T-cell (primary cell): ENCODE data around the gene FGF11. TPM values are rescaled to one million over a fixed set of nuclear protein-coding genes. Genes with fewer than 3 reads are reported as not detected.

Experiments
- ATAC-seq, 4 experiments: fragments of 200-7000 bp in 3 of 4; fragments of 150-1000 bp in 1 of 4; cut with Tn5 transposase; replicated peaks in 1 of 4; 1 replicate in 3 of 4; 2 replicates in 1 of 4; pipeline ENCODE4 v1.10.0; 2021; ENCODE audit warnings: moderate library complexity in 3 of 4, mild to moderate bottlenecking in 2 of 4, moderate number of reproducible peaks in 1 of 4
- CTCF ChIA-PET, 2 donors: fragments of 300-600 bp; sonication (Branson Sonifier 250); formaldehyde crosslinking; loops; one replicate each; lab custom pipeline; 2022; ENCODE audit warnings: antibody characterized with exemption in 2 of 2; lab: Charles Lee
- POLR2A ChIA-PET, 2 donors: fragments of 300-600 bp; sonication (Branson Sonifier 250); formaldehyde crosslinking; loops; one replicate each; lab custom pipeline; 2022; ENCODE audit warnings: antibody characterized with exemption in 2 of 2; lab: Charles Lee
- DNase-seq, 35 experiments: peaks; one replicate each; pipeline versions ENCODE4 v3.0.0 to v3.0.0-alpha.2; 2013 to 2023
- H3K27ac ChIP-seq: one replicate; pipeline ENCODE4 v1.5.1; 2013; ENCODE audit warnings: low read length
- H3K27me3 ChIP-seq, 2 experiments: replicated peaks in 1 of 2; 1 replicate in 1 of 2; 2 replicates in 1 of 2; pipeline versions ENCODE4 v1.6.1 to v1.7.0; 2013; ENCODE audit warnings: low read length in 1 of 2, mixed read lengths in 1 of 2; ENCODE audit not compliant: control insufficient read depth in 2 of 2, insufficient read depth in 2 of 2; ENCODE audit errors: extremely low read depth in 1 of 2
- H3K36me3 ChIP-seq, 2 donors: 1 replicate in 1 of 2; 2 replicates in 1 of 2; pipeline versions ENCODE4 v1.6.1 to v1.7.0; 2013; ENCODE audit warnings: low read length in 1 of 2; ENCODE audit not compliant: control insufficient read depth in 2 of 2, insufficient read depth in 1 of 2; ENCODE audit errors: extremely low read depth in 1 of 2
- H3K4me1 ChIP-seq, 2 experiments: 1 replicate in 1 of 2; 2 replicates in 1 of 2; pipeline versions ENCODE4 v1.6.1 to v1.7.0; 2013; ENCODE audit warnings: low read length in 2 of 2, mixed read lengths in 1 of 2; ENCODE audit not compliant: insufficient read depth in 2 of 2, control insufficient read depth in 1 of 2; ENCODE audit errors: extremely low read depth in 1 of 2
- H3K4me3 ChIP-seq, 2 donors: 1 replicate in 1 of 2; 2 replicates in 1 of 2; pipeline versions ENCODE4 v1.5.1 to v1.7.0; 2013; ENCODE audit warnings: mild to moderate bottlenecking in 2 of 2, low read length in 1 of 2, moderate library complexity in 1 of 2; ENCODE audit not compliant: control insufficient read depth in 1 of 2; ENCODE audit errors: extremely low read depth in 1 of 2
- H3K9me3 ChIP-seq: 2 replicates; pipeline ENCODE4 v1.7.0; 2013
- H3K27ac Mint-ChIP-seq, 2 donors: one replicate each; pipeline ENCODE4 v1.8.0; 2020 to 2021; ENCODE audit warnings: mild to moderate bottlenecking in 2 of 2, mixed read lengths in 2 of 2
- H3K27me3 Mint-ChIP-seq, 2 donors: one replicate each; pipeline ENCODE4 v1.8.0; 2021 to 2022; ENCODE audit warnings: mixed read lengths in 2 of 2
- H3K36me3 Mint-ChIP-seq: one replicate; pipeline ENCODE4 v1.8.0; 2021; ENCODE audit warnings: mixed read lengths
- H3K4me1 Mint-ChIP-seq, 3 donors: one replicate each; pipeline ENCODE4 v1.8.0; 2020 to 2022; ENCODE audit warnings: mixed read lengths in 3 of 3, mild to moderate bottlenecking in 1 of 3
- H3K4me3 Mint-ChIP-seq, 3 donors: one replicate each; pipeline ENCODE4 v1.8.0; 2020 to 2022; ENCODE audit warnings: mild to moderate bottlenecking in 3 of 3, mixed read lengths in 3 of 3, moderate library complexity in 3 of 3
- H3K9me3 Mint-ChIP-seq, 3 donors: one replicate each; pipeline ENCODE4 v1.8.0; 2020 to 2022; ENCODE audit warnings: mixed read lengths in 3 of 3
- WGBS: methylation state at CpG from one replicate; pipeline ENCODE4 v1.1.5; 2013; ENCODE audit warnings: missing lambda C conversion rate; ENCODE audit not compliant: insufficient coverage; 5-methylcytosine and 5-hydroxymethylcytosine counted together
- total RNA-seq, 35 experiments: library from RNA in 6 of 35; stranded (reverse) in 6 of 35; fragments of 120-200 nt in 1 of 35; gene quantifications; one replicate each; pipeline versions ENCODE4 v1.2.1 to v1.2.4 and lab custom pipeline; 2013 to 2026

FGF11 gene
- total RNA-seq, 5 donors from 2014 or later (not counting 1 experiment from before 2014, with no cell fraction given) = 2.4 to 4.2 (median 3.3) TPM

- H3K9me3 ChIP-seq = no peaks in the 10 kb centered on the region
- ChIA-PET CTCF (no interaction called here), POLR2A (no interaction called here)
- no peak within 1 kb of the TSS for H3K27ac ChIP-seq
- Mint-ChIP-seq H3K9me3 (no peaks in the 10 kb centered on the region), H3K4me1 (peaks cover 12 to 25% (median 15%) of the 10 kb centered on the region in 3 donors), H3K4me3 (peak within 1 kb of the TSS; percentile 6 to 90 (median 39)), H3K36me3 (no peaks in the 10 kb centered on the region), H3K27me3 (peaks cover 0 to 1% of the 10 kb centered on the region in 2 donors), H3K27ac (peak within 1 kb of the TSS; percentile 72 to 74)
- no peaks in the 10 kb centered on the region for H3K36me3 ChIP-seq
- ATAC-seq (no peak), DNase-seq (no peak)
- 8% methylated on average over 2 of the region's 12 CpGs for WGBS
- peaks cover 2 to 32% of the 10 kb centered on the region in 2 experiments for H3K4me1 ChIP-seq
- peaks cover 0 to 10% of the 10 kb centered on the region in 2 experiments for H3K27me3 ChIP-seq
- H3K4me3 ChIP-seq = no peak within 1 kb of the TSS
Measured at GRCh38 chr17:7407485-7408251, 31.6 kb upstream of the FGF11 start, which contains the start of gene NLGN2. Gene NLGN2, plus strand, starts transcription at chr17:7407845. Its CDS starts 411 bp downstream, at chr17:7408256.

- H3K4me1 Mint-ChIP-seq = peaks cover 6 to 18% (median 9%) of the 10 kb centered on the region in 3 donors
- peaks cover 0 to 1% of the 10 kb centered on the region in 2 donors for H3K27me3 Mint-ChIP-seq
- H3K36me3 Mint-ChIP-seq = no peaks in the 10 kb centered on the region
- WGBS = 61% methylated on average over 57 of the region's 58 CpGs
- peak in 24 of 35 experiments; percentile 10 to 61 (median 38) for DNase-seq
- peaks cover 0 to 27% of the 10 kb centered on the region in 2 experiments for H3K4me1 ChIP-seq
- ATAC-seq = peak in 1 of 4 experiments; percentile 2
- no peak overlapping the region for H3K27ac Mint-ChIP-seq
- H3K9me3 ChIP-seq = no peaks in the 10 kb centered on the region
- no peaks in the 10 kb centered on the region for H3K36me3 ChIP-seq
- H3K9me3 Mint-ChIP-seq = no peaks in the 10 kb centered on the region
- H3K4me3 Mint-ChIP-seq = no peak overlapping the region
- ChIA-PET CTCF (no interaction called here), POLR2A (no interaction called here)
- peaks cover 0 to 10% of the 10 kb centered on the region in 2 experiments for H3K27me3 ChIP-seq
- H3K27ac ChIP-seq = no peak overlapping the region
- H3K4me3 ChIP-seq = no peak overlapping the region
Measured at GRCh38 chr17:7408252-7408727, 31.0 kb upstream of the FGF11 start.

- H3K9me3 ChIP-seq = no peaks in the 10 kb centered on the region
- ATAC-seq = no peak
- Mint-ChIP-seq H3K36me3 (no peaks in the 10 kb centered on the region), H3K9me3 (no peaks in the 10 kb centered on the region), H3K27me3 (peaks cover 0 to 1% of the 10 kb centered on the region in 2 donors), H3K4me3 (peak overlapping the region in 2 of 3 donors; percentile 1 to 50), H3K27ac (no peak overlapping the region), H3K4me1 (peaks cover 5 to 17% (median 8%) of the 10 kb centered on the region in 3 donors)
- peaks cover 0 to 13% of the 10 kb centered on the region in 2 experiments for H3K27me3 ChIP-seq
- WGBS = 63% methylated on average over 3 of the region's 6 CpGs
- POLR2A ChIA-PET = no interaction called here
- no peaks in the 10 kb centered on the region for H3K36me3 ChIP-seq
- no peak for DNase-seq
- no peak overlapping the region for H3K4me3 ChIP-seq
- CTCF ChIA-PET = no interaction called here
- H3K4me1 ChIP-seq = peaks cover 0 to 21% of the 10 kb centered on the region in 2 experiments
- H3K27ac ChIP-seq = no peak overlapping the region
Measured at GRCh38 chr17:7408863-7409262, 30.4 kb upstream of the FGF11 start.

- Mint-ChIP-seq H3K4me3 (peak overlapping the region in 1 of 3 donors; percentile 1), H3K27ac (no peak overlapping the region), H3K27me3 (peaks cover 0 to 1% of the 10 kb centered on the region in 2 donors)
Measured at GRCh38 chr17:7409716-7410115, 29.6 kb upstream of the FGF11 start.

GRCh38 chr17:7410634-7411426, 28.5 kb upstream of the FGF11 start:
- H3K36me3 Mint-ChIP-seq = no peaks in the 10 kb centered on the region

More at GRCh38 chr17:7409716-7410115, 29.6 kb upstream of the FGF11 start:
- Histone ChIP-seq H3K4me3 (no peak overlapping the region), H3K9me3 (no peaks in the 10 kb centered on the region), H3K27me3 (peaks cover 0 to 13% of the 10 kb centered on the region in 2 experiments), H3K4me1 (peaks cover 0 to 16% of the 10 kb centered on the region in 2 experiments), H3K36me3 (no peaks in the 10 kb centered on the region), H3K27ac (no peak overlapping the region)
- no peak for DNase-seq
- ChIA-PET CTCF (no interaction called here), POLR2A (no interaction called here)
- 90% methylated on average over 6 of the region's 6 CpGs for WGBS
- Mint-ChIP-seq H3K4me1 (peaks cover 5 to 14% (median 8%) of the 10 kb centered on the region in 3 donors), H3K36me3 (no peaks in the 10 kb centered on the region), H3K9me3 (no peaks in the 10 kb centered on the region)
- ATAC-seq = no peak

GRCh38 chr17:7411427-7411750, 27.9 kb upstream of the FGF11 start:
- 86% methylated on average over 8 of the region's 8 CpGs for WGBS
- CTCF ChIA-PET = no interaction called here
- Histone ChIP-seq H3K36me3 (no peaks in the 10 kb centered on the region), H3K4me3 (no peak overlapping the region), H3K27me3 (peaks cover 0 to 4% of the 10 kb centered on the region in 2 experiments), H3K9me3 (no peaks in the 10 kb centered on the region), H3K4me1 (peaks cover 0 to 6% of the 10 kb centered on the region in 2 experiments), H3K27ac (no peak overlapping the region)
- H3K36me3 Mint-ChIP-seq = no peaks in the 10 kb centered on the region
- peaks cover 0 to 9% (median 3%) of the 10 kb centered on the region in 3 donors for H3K4me1 Mint-ChIP-seq
- H3K27ac Mint-ChIP-seq = no peak overlapping the region
- H3K9me3 Mint-ChIP-seq = no peaks in the 10 kb centered on the region
- no peak overlapping the region for H3K4me3 Mint-ChIP-seq
- DNase-seq = no peak
- ATAC-seq = no peak
- POLR2A ChIA-PET = no interaction called here
- H3K27me3 Mint-ChIP-seq = no peaks in the 10 kb centered on the region

More at GRCh38 chr17:7410634-7411426, 28.5 kb upstream of the FGF11 start:
- Histone ChIP-seq H3K4me3 (no peak overlapping the region), H3K36me3 (no peaks in the 10 kb centered on the region), H3K27ac (no peak overlapping the region), H3K9me3 (no peaks in the 10 kb centered on the region), H3K4me1 (peaks cover 0 to 6% of the 10 kb centered on the region in 2 experiments), H3K27me3 (peaks cover 0 to 5% of the 10 kb centered on the region in 2 experiments)
- H3K4me3 Mint-ChIP-seq = no peak overlapping the region
- ChIA-PET CTCF (no interaction called here), POLR2A (no interaction called here)
- H3K27ac Mint-ChIP-seq = no peak overlapping the region
- H3K27me3 Mint-ChIP-seq = no peaks in the 10 kb centered on the region
- H3K4me1 Mint-ChIP-seq = peaks cover 3 to 11% (median 5%) of the 10 kb centered on the region in 3 donors
- H3K9me3 Mint-ChIP-seq = no peaks in the 10 kb centered on the region
- 84% methylated on average over 22 of the region's 25 CpGs for WGBS
- ATAC-seq = no peak
- no peak for DNase-seq
